ENCODE results near the gene MAL. TPM values are rescaled to one million over a fixed set of nuclear protein-coding genes. Genes with fewer than 3 reads are reported as not detected.

The MAL gene
- total RNA-seq, 2 donors from 2014 or later: 127 to 159 TPM

- no peak overlapping the region for H3K27ac Mint-ChIP-seq
- H3K4me3 Mint-ChIP-seq: no peak overlapping the region
- no peaks in the 10 kb centered on the region for H3K36me3 Mint-ChIP-seq (ENCODE audit: low read depth)
- H3K9me3 ChIP-seq (ENCODE audit: control insufficient read depth, low read length, poor library complexity, severe bottlenecking): no peaks in the 10 kb centered on the region
- peaks cover 2% of the 10 kb centered on the region for H3K4me1 Mint-ChIP-seq
- ATAC-seq: no peak
- H3K27me3 Mint-ChIP-seq: peaks cover 5% of the 10 kb centered on the region
- no peak for DNase-seq
These were observed 10.1 kb upstream of the MAL start for GRCh38 chr2:95015261-95015912.

GRCh38 chr2:95016616-95017015, 8.9 kb upstream of the MAL start:
- ATAC-seq (no peak), DNase-seq (no peak)

GRCh38 chr2:95017071-95017501, 8.4 kb upstream of the MAL start:
- Mint-ChIP-seq H3K27ac (no peak overlapping the region), H3K4me3 (no peak overlapping the region), H3K27me3 (peaks cover 5% of the 10 kb centered on the region), H3K4me1 (peaks cover 6% of the 10 kb centered on the region), H3K36me3 (ENCODE audit: low read depth) (no peaks in the 10 kb centered on the region)
- DNase-seq (no peak), ATAC-seq (no peak)
- no peaks in the 10 kb centered on the region for H3K9me3 ChIP-seq (ENCODE audit: control insufficient read depth, low read length, poor library complexity, severe bottlenecking)

More at GRCh38 chr2:95016616-95017015, 8.9 kb upstream of the MAL start:
- Mint-ChIP-seq H3K4me1 (peaks cover 6% of the 10 kb centered on the region), H3K27ac (no peak overlapping the region), H3K36me3 (ENCODE audit: low read depth) (no peaks in the 10 kb centered on the region), H3K27me3 (peaks cover 5% of the 10 kb centered on the region), H3K4me3 (no peak overlapping the region)
- no peaks in the 10 kb centered on the region for H3K9me3 ChIP-seq (ENCODE audit: control insufficient read depth, low read length, poor library complexity, severe bottlenecking)

- peaks cover 12% of the 10 kb centered on the region for H3K4me1 Mint-ChIP-seq
- H3K27me3 Mint-ChIP-seq: peaks cover 5% of the 10 kb centered on the region
- ATAC-seq (no peak), DNase-seq (no peak)
- no peaks in the 10 kb centered on the region for H3K36me3 Mint-ChIP-seq (ENCODE audit: low read depth)
- no peak overlapping the region for H3K4me3 Mint-ChIP-seq
- H3K9me3 ChIP-seq (ENCODE audit: control insufficient read depth, low read length, poor library complexity, severe bottlenecking): no peaks in the 10 kb centered on the region
- H3K27ac Mint-ChIP-seq: no peak overlapping the region
These were observed 7.7 kb upstream of the MAL start for GRCh38 chr2:95017836-95018235.

- ATAC-seq: no peak
- no peaks in the 10 kb centered on the region for H3K9me3 ChIP-seq (ENCODE audit: control insufficient read depth, low read length, poor library complexity, severe bottlenecking)
- H3K4me1 Mint-ChIP-seq: peaks cover 16% of the 10 kb centered on the region
- peaks cover 2% of the 10 kb centered on the region for H3K36me3 Mint-ChIP-seq (ENCODE audit: low read depth)
- no peak overlapping the region for H3K4me3 Mint-ChIP-seq
- no peak overlapping the region for H3K27ac Mint-ChIP-seq
- peaks cover 3% of the 10 kb centered on the region for H3K27me3 Mint-ChIP-seq
- no peak for DNase-seq
These were observed 7.2 kb upstream of the MAL start for GRCh38 chr2:95018301-95018700.

- Mint-ChIP-seq H3K4me1 (peaks cover 21% of the 10 kb centered on the region), H3K27me3 (no peaks in the 10 kb centered on the region), H3K4me3 (no peak overlapping the region), H3K27ac (no peak overlapping the region), H3K36me3 (ENCODE audit: low read depth) (peaks cover 2% of the 10 kb centered on the region)
- no peak for DNase-seq
- no peaks in the 10 kb centered on the region for H3K9me3 ChIP-seq (ENCODE audit: control insufficient read depth, low read length, poor library complexity, severe bottlenecking)
- ATAC-seq: no peak
These were observed 6.5 kb upstream of the MAL start for GRCh38 chr2:95018861-95019550.

- Mint-ChIP-seq H3K36me3 (ENCODE audit: low read depth) (peaks cover 2% of the 10 kb centered on the region), H3K4me1 (peaks cover 23% of the 10 kb centered on the region), H3K27me3 (no peaks in the 10 kb centered on the region), H3K27ac (no peak overlapping the region), H3K4me3 (no peak overlapping the region)
- ATAC-seq: no peak
- no peaks in the 10 kb centered on the region for H3K9me3 ChIP-seq (ENCODE audit: control insufficient read depth, low read length, poor library complexity, severe bottlenecking)
- no peak for DNase-seq
These were observed 5.9 kb upstream of the MAL start for GRCh38 chr2:95019572-95019971.

GRCh38 chr2:95020275-95021022, 5.1 kb upstream of the MAL start:
- no peak for DNase-seq
- Mint-ChIP-seq H3K27ac (no peak overlapping the region), H3K27me3 (no peaks in the 10 kb centered on the region), H3K36me3 (ENCODE audit: low read depth) (peaks cover 2% of the 10 kb centered on the region), H3K4me3 (no peak overlapping the region), H3K4me1 (peaks cover 25% of the 10 kb centered on the region)
- ATAC-seq: no peak
- no peaks in the 10 kb centered on the region for H3K9me3 ChIP-seq (ENCODE audit: control insufficient read depth, low read length, poor library complexity, severe bottlenecking)

- ATAC-seq: no peak
- Mint-ChIP-seq H3K27me3 (no peaks in the 10 kb centered on the region), H3K27ac (no peak overlapping the region), H3K4me1 (peaks cover 29% of the 10 kb centered on the region), H3K4me3 (no peak overlapping the region), H3K36me3 (ENCODE audit: low read depth) (peaks cover 4% of the 10 kb centered on the region)
- no peak for DNase-seq
- H3K9me3 ChIP-seq (ENCODE audit: control insufficient read depth, low read length, poor library complexity, severe bottlenecking): no peaks in the 10 kb centered on the region
These were observed 4.5 kb upstream of the MAL start for GRCh38 chr2:95021023-95021416.

GRCh38 chr2:95021847-95022246, 3.7 kb upstream of the MAL start:
- H3K27me3 Mint-ChIP-seq: no peaks in the 10 kb centered on the region
- no peak overlapping the region for H3K27ac Mint-ChIP-seq
- H3K36me3 Mint-ChIP-seq (ENCODE audit: low read depth): peaks cover 4% of the 10 kb centered on the region
- no peak overlapping the region for H3K4me3 Mint-ChIP-seq
- DNase-seq: no peak
- no peaks in the 10 kb centered on the region for H3K9me3 ChIP-seq (ENCODE audit: control insufficient read depth, low read length, poor library complexity, severe bottlenecking)
- H3K4me1 Mint-ChIP-seq: peaks cover 35% of the 10 kb centered on the region
- no peak for ATAC-seq

- ATAC-seq: peak; percentile 68
- Mint-ChIP-seq H3K27ac (peak overlapping the region; percentile 96), H3K4me1 (peaks cover 37% of the 10 kb centered on the region), H3K27me3 (no peaks in the 10 kb centered on the region), H3K4me3 (peak overlapping the region; percentile 15), H3K36me3 (ENCODE audit: low read depth) (peaks cover 4% of the 10 kb centered on the region)
- no peaks in the 10 kb centered on the region for H3K9me3 ChIP-seq (ENCODE audit: control insufficient read depth, low read length, poor library complexity, severe bottlenecking)
- peak; percentile 59 to 84 (median 65) for DNase-seq
These were observed 2.9 kb upstream of the MAL start for GRCh38 chr2:95022309-95023221.

GRCh38 chr2:95023222-95023597, 2.3 kb upstream of the MAL start:
- peak overlapping the region; percentile 98 for H3K4me3 Mint-ChIP-seq
- peaks cover 37% of the 10 kb centered on the region for H3K4me1 Mint-ChIP-seq
- peak; percentile 71 for ATAC-seq

More at GRCh38 chr2:95023222-95023597, 2.3 kb upstream of the MAL start:
- Mint-ChIP-seq H3K36me3 (ENCODE audit: low read depth) (peaks cover 4% of the 10 kb centered on the region), H3K27me3 (no peaks in the 10 kb centered on the region), H3K27ac (peak overlapping the region; percentile 96)
- DNase-seq: peak in 2 of 3 donors; percentile 33 to 45
- H3K9me3 ChIP-seq (ENCODE audit: control insufficient read depth, low read length, poor library complexity, severe bottlenecking): no peaks in the 10 kb centered on the region

All from T-helper 17 cell (primary cell).